ENCODE data around the gene PPP1R3D.

DNA sequence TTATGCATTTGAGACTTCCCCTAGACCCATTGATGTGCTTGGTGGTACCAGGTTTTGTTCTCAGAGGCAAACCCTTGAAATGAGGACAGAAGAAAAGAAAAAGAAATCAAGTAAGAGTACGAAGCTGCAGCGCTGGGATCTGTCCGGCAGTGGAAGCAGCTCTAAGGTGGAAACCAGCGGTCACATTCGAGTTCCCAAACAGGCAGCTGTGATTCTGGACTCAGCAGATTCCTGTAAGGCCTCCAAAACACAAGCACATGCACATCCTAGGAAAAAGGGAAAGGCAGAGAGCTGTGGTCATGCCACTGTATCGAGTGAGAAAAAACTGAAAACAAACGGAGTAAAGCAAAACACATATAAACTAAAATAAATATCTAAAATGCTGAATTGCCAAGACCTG lies 4.6 kb upstream of the PPP1R3D start:
- no peak for TF ChIP-seq CTCF (IDR thresholded peaks at IDR 0.05; ENCODE audit: insufficient read depth, low read depth, low read length)
- no peak for TF ChIP-seq EZH2 (IDR thresholded peaks at IDR 0.05; ENCODE audit: insufficient read depth, low read length)

All from astrocyte (in vitro differentiated cells and primary cell).